ENCODE results near the gene MED25. TPM values are rescaled to one million over a fixed set of nuclear protein-coding genes. Genes with fewer than 3 reads are reported as not detected.

The MED25 gene
- total and polyA plus RNA-seq, 9 of the 15 experiments (the other 6 are each of a cell fraction or from before 2014, with no cell fraction given), result 4.1 to 93.9 (median 19.3) TPM

DNA sequence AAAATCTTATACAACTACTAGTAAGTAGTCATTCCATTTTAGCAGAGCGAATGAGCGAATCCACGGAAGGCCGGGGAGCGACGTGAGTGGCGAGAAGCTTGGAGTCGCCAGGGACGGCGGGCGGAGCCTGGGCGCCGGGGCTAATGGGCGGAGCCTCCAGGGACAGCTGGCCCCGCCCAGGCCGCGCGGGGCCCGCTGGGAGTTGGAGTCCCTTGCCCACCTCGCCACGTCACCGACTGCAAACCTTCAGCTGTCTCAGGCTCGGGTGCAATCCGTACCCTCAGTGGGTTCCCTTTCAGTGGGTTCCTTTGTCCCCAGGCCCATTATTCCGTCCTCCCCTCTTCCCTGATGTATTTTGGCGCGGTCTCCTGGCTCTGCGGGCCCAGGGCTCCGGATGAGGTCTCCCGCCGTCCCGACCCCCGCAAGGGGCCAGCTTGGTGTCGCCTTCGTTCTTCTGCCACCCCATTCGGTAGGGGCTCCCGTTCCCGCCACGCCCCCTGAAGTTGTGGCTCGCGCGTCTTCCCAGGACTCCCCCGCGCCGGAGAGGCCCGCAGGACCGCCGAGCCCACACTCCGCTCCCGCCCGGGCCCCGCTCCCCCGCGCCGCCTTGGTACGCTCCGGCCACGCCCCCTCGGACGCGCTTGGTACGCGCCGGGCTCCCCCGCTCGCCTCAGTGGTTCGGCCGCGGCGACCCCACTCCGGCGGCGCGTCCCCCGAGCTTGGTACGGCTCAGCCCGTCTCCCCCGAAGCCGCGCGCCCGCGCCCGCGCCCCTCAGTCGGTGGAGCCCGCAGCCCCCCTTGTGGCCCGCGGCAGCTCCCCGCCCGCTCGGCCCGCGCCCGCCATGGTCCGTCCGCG lies 32.6 kb downstream of the MED25 start, which contains the start of gene PTOV1 (continued):
- TF ChIP-seq, protein P1, sequence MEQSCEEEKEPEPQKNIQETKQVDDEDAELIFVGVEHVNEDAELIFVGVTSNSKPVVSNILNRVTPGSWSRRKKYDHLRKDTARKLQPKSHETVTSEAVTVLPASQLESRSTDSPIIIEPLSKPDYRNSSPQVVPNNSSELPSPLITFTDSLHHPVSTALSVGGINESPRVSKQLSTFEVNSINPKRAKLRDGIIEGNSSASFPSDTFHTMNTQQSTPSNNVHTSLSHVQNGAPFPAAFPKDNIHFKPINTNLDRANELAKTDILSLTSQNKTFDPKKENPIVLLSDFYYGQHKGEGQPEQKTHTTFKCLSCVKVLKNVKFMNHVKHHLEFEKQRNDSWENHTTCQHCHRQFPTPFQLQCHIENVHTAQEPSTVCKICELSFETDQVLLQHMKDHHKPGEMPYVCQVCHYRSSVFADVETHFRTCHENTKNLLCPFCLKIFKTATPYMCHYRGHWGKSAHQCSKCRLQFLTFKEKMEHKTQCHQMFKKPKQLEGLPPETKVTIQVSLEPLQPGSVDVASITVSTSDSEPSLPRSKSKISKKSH (CRISPR knock-in tag; IDR thresholded peaks at IDR 0.05), result no peak
- TF ChIP-seq FOXJ2 (tag; IDR thresholded peaks at IDR 0.05), result peak; percentile 76
- no peak for TF ChIP-seq IFI16 (CRISPR knock-in tag; IDR thresholded peaks at IDR 0.05)
- TF ChIP-seq ZNF140 (CRISPR knock-in tag; IDR thresholded peaks at IDR 0.05), result no peak
- TF ChIP-seq PURB (CRISPR knock-in tag; IDR thresholded peaks at IDR 0.05; ENCODE audit: low read depth), result no peak
- TF ChIP-seq CBX3 (IDR thresholded peaks at IDR 0.05; ENCODE audit: borderline replicate concordance in 1 of 2, low read length in 2 of 2), result no peak
- peak; percentile 36; the same call in 1 of the 2 replicates for TF ChIP-seq MYC (IDR thresholded peaks at IDR 0.05; ENCODE audit: low read depth, low read length)
- TF ChIP-seq MYC (CRISPR knock-in tag; IDR thresholded peaks at IDR 0.05; ENCODE audit: borderline replicate concordance, low read depth), result no peak
- no peak for TF ChIP-seq ZNF408 (CRISPR knock-in tag; IDR thresholded peaks at IDR 0.05; ENCODE audit: low read depth)
- no peak for TF ChIP-seq RBM25 (IDR thresholded peaks at IDR 0.05; ENCODE audit: low read depth, low read length, severe bottlenecking)
- no peak for TF ChIP-seq HEY1 (CRISPR knock-in tag; IDR thresholded peaks at IDR 0.05; ENCODE audit: borderline replicate concordance)
- no peak for TF ChIP-seq ZNF764 (CRISPR knock-in tag; IDR thresholded peaks at IDR 0.05; ENCODE audit: low read depth)
- TF ChIP-seq JUN (IDR thresholded peaks at IDR 0.05; ENCODE audit: borderline replicate concordance, low read depth, low read length), result no peak
- no peak for TF ChIP-seq JUN (CRISPR knock-in tag; IDR thresholded peaks at IDR 0.05; ENCODE audit: borderline replicate concordance)
- TF ChIP-seq, protein P2, sequence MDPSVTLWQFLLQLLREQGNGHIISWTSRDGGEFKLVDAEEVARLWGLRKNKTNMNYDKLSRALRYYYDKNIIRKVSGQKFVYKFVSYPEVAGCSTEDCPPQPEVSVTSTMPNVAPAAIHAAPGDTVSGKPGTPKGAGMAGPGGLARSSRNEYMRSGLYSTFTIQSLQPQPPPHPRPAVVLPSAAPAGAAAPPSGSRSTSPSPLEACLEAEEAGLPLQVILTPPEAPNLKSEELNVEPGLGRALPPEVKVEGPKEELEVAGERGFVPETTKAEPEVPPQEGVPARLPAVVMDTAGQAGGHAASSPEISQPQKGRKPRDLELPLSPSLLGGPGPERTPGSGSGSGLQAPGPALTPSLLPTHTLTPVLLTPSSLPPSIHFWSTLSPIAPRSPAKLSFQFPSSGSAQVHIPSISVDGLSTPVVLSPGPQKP (CRISPR knock-in tag; IDR thresholded peaks at IDR 0.05), result no peak
- no peak for TF ChIP-seq FOXK1 (CRISPR knock-in tag; IDR thresholded peaks at IDR 0.05; ENCODE audit: borderline replicate concordance)
- no peak for TF ChIP-seq GTF2A2 (tag; IDR thresholded peaks at IDR 0.05)
- TF ChIP-seq TAF9B (IDR thresholded peaks at IDR 0.05; ENCODE audit: partially characterized antibody), result no peak
- TF ChIP-seq MEF2A (IDR thresholded peaks at IDR 0.05; ENCODE audit: control insufficient read depth, low read depth, low read length), result no peak
- TF ChIP-seq ZNF274 (IDR thresholded peaks at IDR 0.05; ENCODE audit: borderline replicate concordance, low read depth, low read length), result no peak
- TF ChIP-seq TEAD1 (CRISPR knock-in tag; IDR thresholded peaks at IDR 0.05), result peak; percentile 45 to 90; a peak in 2 of 4 replicates
- TF ChIP-seq ZNF431 (CRISPR knock-in tag; IDR thresholded peaks at IDR 0.05), result no peak
- TF ChIP-seq, protein P3, sequence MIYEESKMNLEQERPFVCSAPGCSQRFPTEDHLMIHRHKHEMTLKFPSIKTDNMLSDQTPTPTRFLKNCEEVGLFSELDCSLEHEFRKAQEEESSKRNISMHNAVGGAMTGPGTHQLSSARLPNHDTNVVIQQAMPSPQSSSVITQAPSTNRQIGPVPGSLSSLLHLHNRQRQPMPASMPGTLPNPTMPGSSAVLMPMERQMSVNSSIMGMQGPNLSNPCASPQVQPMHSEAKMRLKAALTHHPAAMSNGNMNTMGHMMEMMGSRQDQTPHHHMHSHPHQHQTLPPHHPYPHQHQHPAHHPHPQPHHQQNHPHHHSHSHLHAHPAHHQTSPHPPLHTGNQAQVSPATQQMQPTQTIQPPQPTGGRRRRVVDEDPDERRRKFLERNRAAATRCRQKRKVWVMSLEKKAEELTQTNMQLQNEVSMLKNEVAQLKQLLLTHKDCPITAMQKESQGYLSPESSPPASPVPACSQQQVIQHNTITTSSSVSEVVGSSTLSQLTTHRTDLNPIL (CRISPR knock-in tag; IDR thresholded peaks at IDR 0.05), result no peak
- TF ChIP-seq ERF (CRISPR knock-in tag; IDR thresholded peaks at IDR 0.05), result no peak
- no peak for TF ChIP-seq CHD4 (IDR thresholded peaks at IDR 0.05; ENCODE audit: insufficient read depth, insufficient replicate concordance, low read depth, low read length, poor library complexity, severe bottlenecking)

Data from K562 (cell line).